Keratinocyte (primary cell): ENCODE measurements around the gene SEC14L3. TPM values are rescaled to one million over a fixed set of nuclear protein-coding genes. Genes with fewer than 3 reads are reported as not detected.

ENCODE experiments used
- DNase-seq: peaks from one replicate; pipeline ENCODE4 v3.0.0-alpha.2; 2011; ENCODE audit warnings: low read depth, missing footprints, low spot score
- FAIRE-seq: peaks from 2 replicates; lab custom pipeline; 2011; peaks lifted over from hg19 to GRCh38; lab: Jason Lieb, UNC
- H2AFZ ChIP-seq: 2 replicates; pipeline ENCODE4 v1.6.0; 2012; ENCODE audit warnings: low read length, control low read depth, inconsistent platforms; ENCODE audit not compliant: control insufficient read depth
- H3K27ac ChIP-seq: 2 replicates; pipeline ENCODE4 v1.5.1; 2011; ENCODE audit warnings: low read length; ENCODE audit not compliant: control insufficient read depth, insufficient read depth
- H3K27me3 ChIP-seq: 3 replicates; pipeline ENCODE4 v1.6.0; 2011; ENCODE audit warnings: low read length; ENCODE audit not compliant: control insufficient read depth, insufficient read depth; ENCODE audit errors: extremely low read depth
- H3K36me3 ChIP-seq, 2 experiments: 2 replicates in 1 of 2; 3 replicates in 1 of 2; pipeline ENCODE4 v1.5.1; 2011; ENCODE audit warnings: low read length in 2 of 2, mild to moderate bottlenecking in 1 of 2; ENCODE audit not compliant: control insufficient read depth in 2 of 2, insufficient read depth in 2 of 2; ENCODE audit errors: extremely low read depth in 1 of 2
- H3K4me1 ChIP-seq: 3 replicates; pipeline ENCODE4 v1.5.1; 2011; ENCODE audit warnings: low read length; ENCODE audit not compliant: control insufficient read depth, insufficient read depth; ENCODE audit errors: extremely low read depth
- H3K4me2 ChIP-seq: 3 replicates; pipeline ENCODE4 v1.6.0; 2011; ENCODE audit warnings: low read depth, low read length; ENCODE audit not compliant: control insufficient read depth, insufficient read depth; ENCODE audit errors: extremely low read depth
- H3K4me3 ChIP-seq, 3 experiments: fragments of 200-600 bp in 1 of 3; sonication (generic) in 1 of 3; 2 replicates in 2 of 3; 3 replicates in 1 of 3; pipeline ENCODE4 v1.5.1; 2011 to 2016; ENCODE audit warnings: low read length in 3 of 3, mild to moderate bottlenecking in 3 of 3, control low read depth in 2 of 3, inconsistent platforms in 1 of 3, low read depth in 1 of 3, mixed read lengths in 1 of 3, mixed run types in 1 of 3, moderate library complexity in 1 of 3; ENCODE audit not compliant: control insufficient read depth in 2 of 3, insufficient read depth in 2 of 3; ENCODE audit errors: extremely low read depth in 1 of 3
- H3K79me2 ChIP-seq: 2 replicates; pipeline ENCODE4 v1.6.0; 2012; ENCODE audit warnings: low read length; ENCODE audit not compliant: control insufficient read depth, insufficient read depth
- H3K9ac ChIP-seq: 3 replicates; pipeline ENCODE4 v1.6.0; 2011; ENCODE audit warnings: low read length; ENCODE audit not compliant: control insufficient read depth, insufficient read depth; ENCODE audit errors: extremely low read depth
- H3K9me1 ChIP-seq: 3 replicates; pipeline ENCODE4 v1.6.0; 2011; ENCODE audit warnings: low read length; ENCODE audit not compliant: control insufficient read depth, insufficient read depth; ENCODE audit errors: extremely low read depth
- H3K9me3 ChIP-seq: 2 replicates; pipeline ENCODE4 v1.5.1; 2012; ENCODE audit warnings: low read depth, low read length; ENCODE audit not compliant: control insufficient read depth
- H4K20me1 ChIP-seq: 3 replicates; pipeline ENCODE4 v1.6.0; 2011; ENCODE audit warnings: low read length; ENCODE audit not compliant: control insufficient read depth, insufficient read depth; ENCODE audit errors: extremely low read depth
- EZH2 ChIP-seq: IDR thresholded peaks from one replicate; pipeline ENCODE4 v1.6.1; 2012; ENCODE audit warnings: inconsistent platforms, mild to moderate bottlenecking, low read length, moderate library complexity
- dilution Hi-C: fragments of 300-500 bp; cut with MboI; formaldehyde crosslinking; loops from one replicate; pipeline ENCODE4 v1.7.0; 2020; ENCODE audit warnings: low sequenced_read_pairs; ENCODE audit not compliant: extremely low pct_ligation_motif_present
- polyA plus RNA-seq, 5 experiments: library from polyadenylated mRNA; depleted of rRNA in 3 of 5; stranded (reverse) in 3 of 5; stranded (forward) in 1 of 5; unstranded in 1 of 5; fragments of >200 nt; gene quantifications; 1 replicate in 1 of 5; 2 replicates in 3 of 5; 3 replicates in 1 of 5; pipeline versions ENCODE4 v1.2.1 to v1.2.3, GENCODE V29; 2011 to 2012; ENCODE audit warnings: missing spikeins in 2 of 5, low read depth in 1 of 5, low replicate concordance in 1 of 5
- TF ChIP-seq, protein P1 (sequence below), 3 experiments: IDR thresholded peaks in 1 of 3; conservative IDR thresholded peaks in 1 of 3; optimal IDR thresholded peaks in 1 of 3; 2 replicates in 2 of 3; 3 replicates in 1 of 3; pipeline versions ENCODE3 to v1.5.1; 2011; ENCODE audit warnings: low read length in 3 of 3, mild to moderate bottlenecking in 3 of 3, moderate library complexity in 2 of 3, control low read depth in 1 of 3, inconsistent platforms in 1 of 3; ENCODE audit not compliant: insufficient read depth in 2 of 3; ENCODE audit errors: extremely low read depth in 1 of 3

Gene SEC14L3
- polyA plus RNA-seq, 1 donor (not counting 4 experiments of a cell fraction or from before 2014, with no cell fraction given): not detected

GRCh38 chr22:30474683-30475424, 3.0 kb upstream of the SEC14L3 start:
- H3K4me2 ChIP-seq: no peak overlapping the region
- no peaks in the 10 kb centered on the region for H3K9me3 ChIP-seq
- dilution Hi-C loops: no loop called here
- H3K9ac ChIP-seq: no peak overlapping the region
- peaks cover 7% of the 10 kb centered on the region for H3K4me1 ChIP-seq
- DNase-seq (no peak), FAIRE-seq (no peak)
- H4K20me1 ChIP-seq: no peaks in the 10 kb centered on the region
- H3K27me3 ChIP-seq: peaks cover 10% of the 10 kb centered on the region
- no peak overlapping the region for H3K4me3 ChIP-seq
- H3K27ac ChIP-seq: no peak overlapping the region
- H3K9me1 ChIP-seq: no peaks in the 10 kb centered on the region
- H2AFZ ChIP-seq: no peak overlapping the region
- H3K79me2 ChIP-seq: no peaks in the 10 kb centered on the region
- no peak for TF ChIP-seq EZH2
- TF ChIP-seq, protein P1, sequence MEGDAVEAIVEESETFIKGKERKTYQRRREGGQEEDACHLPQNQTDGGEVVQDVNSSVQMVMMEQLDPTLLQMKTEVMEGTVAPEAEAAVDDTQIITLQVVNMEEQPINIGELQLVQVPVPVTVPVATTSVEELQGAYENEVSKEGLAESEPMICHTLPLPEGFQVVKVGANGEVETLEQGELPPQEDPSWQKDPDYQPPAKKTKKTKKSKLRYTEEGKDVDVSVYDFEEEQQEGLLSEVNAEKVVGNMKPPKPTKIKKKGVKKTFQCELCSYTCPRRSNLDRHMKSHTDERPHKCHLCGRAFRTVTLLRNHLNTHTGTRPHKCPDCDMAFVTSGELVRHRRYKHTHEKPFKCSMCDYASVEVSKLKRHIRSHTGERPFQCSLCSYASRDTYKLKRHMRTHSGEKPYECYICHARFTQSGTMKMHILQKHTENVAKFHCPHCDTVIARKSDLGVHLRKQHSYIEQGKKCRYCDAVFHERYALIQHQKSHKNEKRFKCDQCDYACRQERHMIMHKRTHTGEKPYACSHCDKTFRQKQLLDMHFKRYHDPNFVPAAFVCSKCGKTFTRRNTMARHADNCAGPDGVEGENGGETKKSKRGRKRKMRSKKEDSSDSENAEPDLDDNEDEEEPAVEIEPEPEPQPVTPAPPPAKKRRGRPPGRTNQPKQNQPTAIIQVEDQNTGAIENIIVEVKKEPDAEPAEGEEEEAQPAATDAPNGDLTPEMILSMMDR (optimal IDR thresholded peaks at IDR 0.05 in 1 of 3, IDR thresholded peaks at IDR 0.05 in 1 of 3, conservative IDR thresholded peaks at IDR 0.05 in 1 of 3; ENCODE audit: extremely low read depth in 1 of 3, insufficient read depth in 2 of 3, low read length in 3 of 3): no peak
- no peaks in the 10 kb centered on the region for H3K36me3 ChIP-seq

DNA sequence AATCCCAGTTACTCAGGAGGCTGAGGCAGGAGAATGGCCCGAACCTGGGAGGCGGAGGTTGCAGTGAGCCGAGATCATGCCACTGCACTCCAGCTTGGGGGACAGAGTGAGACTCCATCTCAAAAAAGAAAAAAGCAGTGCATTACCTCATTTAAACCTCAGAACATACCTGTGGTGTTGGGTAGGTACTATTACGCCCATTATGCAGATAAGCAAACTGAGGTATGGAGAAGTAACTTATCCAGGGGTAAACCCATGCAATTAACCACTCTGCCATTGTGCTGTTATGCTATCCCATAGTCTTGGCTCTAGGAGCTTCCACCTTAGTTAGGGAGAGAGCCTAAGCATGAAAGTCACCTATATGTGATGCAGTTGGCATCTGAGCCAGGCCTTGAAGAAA, 2.3 kb upstream of the SEC14L3 start:
- H3K9me3 ChIP-seq: no peaks in the 10 kb centered on the region
- H3K4me1 ChIP-seq: peaks cover 7% of the 10 kb centered on the region
- no peaks in the 10 kb centered on the region for H3K79me2 ChIP-seq
- H4K20me1 ChIP-seq: no peaks in the 10 kb centered on the region
- DNase-seq (no peak), FAIRE-seq (no peak)
- H3K27ac ChIP-seq: no peak overlapping the region
- H3K27me3 ChIP-seq: peaks cover 10% of the 10 kb centered on the region
- no peak for TF ChIP-seq EZH2
- TF ChIP-seq, protein P1 (optimal IDR thresholded peaks at IDR 0.05 in 1 of 3, IDR thresholded peaks at IDR 0.05 in 1 of 3, conservative IDR thresholded peaks at IDR 0.05 in 1 of 3; ENCODE audit: extremely low read depth in 1 of 3, insufficient read depth in 2 of 3, low read length in 3 of 3): no peak
- no peak overlapping the region for H3K4me3 ChIP-seq
- H3K36me3 ChIP-seq: no peaks in the 10 kb centered on the region
- no peaks in the 10 kb centered on the region for H3K9me1 ChIP-seq
- no peak overlapping the region for H2AFZ ChIP-seq
- no peak overlapping the region for H3K9ac ChIP-seq
- no peak overlapping the region for H3K4me2 ChIP-seq
- dilution Hi-C loops: no loop called here
